IMR-90 (cell line): Measurements from ENCODE around the gene GTF2H3. TPM values are rescaled to one million over a fixed set of nuclear protein-coding genes. Genes with fewer than 3 reads are reported as not detected.

ENCODE experiments used
- ATAC-seq: fragments of 200-7000 bp; cut with Tn5 transposase; 2 replicates; pipeline ENCODE4 v1.9.1; 2020; ENCODE audit warnings: low read depth, mild to moderate bottlenecking, moderate library complexity
- BruUV-seq: library from RNA; stranded (reverse); fragments of 400-500 nt; replicated peaks from 2 replicates; lab custom pipeline; 2021; lab: Mats Ljungman, UMichigan
- CTCF ChIA-PET: fragments of 300-600 bp; formaldehyde crosslinking; extraction: SDS; loops from one replicate; lab custom pipeline; 2021; ENCODE audit warnings: antibody characterized with exemption; lab: Yijun Ruan, JAX
- POLR2A ChIA-PET: fragments of 300-600 bp; sonication (Branson Sonifier 250); formaldehyde crosslinking; loops from one replicate; lab custom pipeline; 2022; ENCODE audit warnings: antibody characterized with exemption; ENCODE audit not compliant: unreplicated experiment; lab: Charles Lee
- DNase-seq: peaks from one replicate; pipeline ENCODE4 v3.0.0; 2013
- H2AFZ ChIP-seq: replicated peaks from 2 replicates; pipeline ENCODE3; 2013; ENCODE audit warnings: low read length, mild to moderate bottlenecking; ENCODE audit not compliant: poor library complexity
- H2AK5ac ChIP-seq: 2 replicates; pipeline ENCODE4 v1.6.1; 2013; ENCODE audit warnings: low read depth, low read length, inconsistent platforms
- H2AK9ac ChIP-seq: replicated peaks from 2 replicates; pipeline ENCODE3; 2013; ENCODE audit warnings: mild to moderate bottlenecking, low read depth, low read length, moderate library complexity; ENCODE audit not compliant: poor library complexity
- H2BK120ac ChIP-seq: 2 replicates; pipeline ENCODE4 v1.6.1; 2013; ENCODE audit warnings: low read depth, low read length, inconsistent platforms
- H2BK15ac ChIP-seq: 3 replicates; pipeline ENCODE4 v1.6.1; 2013; ENCODE audit warnings: low read depth, low read length, inconsistent platforms
- H2BK20ac ChIP-seq: 2 replicates; pipeline ENCODE4 v1.6.1; 2013; ENCODE audit warnings: low read depth, mild to moderate bottlenecking, inconsistent platforms, low read length, moderate library complexity
- H2BK5ac ChIP-seq: 2 replicates; pipeline ENCODE4 v1.6.1; 2013; ENCODE audit warnings: mild to moderate bottlenecking, low read depth, low read length, inconsistent platforms; ENCODE audit not compliant: poor library complexity, severe bottlenecking
- H3K14ac ChIP-seq: replicated peaks from 2 replicates; pipeline ENCODE4 v1.6.1; 2013; ENCODE audit warnings: low read depth, low read length, inconsistent platforms
- H3K18ac ChIP-seq: 2 replicates; pipeline ENCODE4 v1.6.1; 2013; ENCODE audit warnings: low read depth, low read length, control low read depth
- H3K23ac ChIP-seq: 2 replicates; pipeline ENCODE4 v1.6.1; 2013; ENCODE audit warnings: low read depth, low read length, inconsistent platforms
- H3K27ac ChIP-seq: 2 replicates; pipeline ENCODE4 v1.5.1; 2013; ENCODE audit warnings: mild to moderate bottlenecking, control low read depth, low read length; ENCODE audit not compliant: insufficient read depth
- H3K27me3 ChIP-seq: 2 replicates; pipeline ENCODE4 v1.6.1; 2013; ENCODE audit warnings: low read length; ENCODE audit not compliant: control insufficient read depth, insufficient read depth
- H3K36me3 ChIP-seq: 2 replicates; pipeline ENCODE4 v1.6.1; 2013; ENCODE audit warnings: low read length, mixed read lengths; ENCODE audit not compliant: control insufficient read depth, insufficient read depth
- H3K4ac ChIP-seq: 2 replicates; pipeline ENCODE4 v1.6.1; 2013; ENCODE audit warnings: low read depth, low read length, inconsistent platforms
- H3K4me1 ChIP-seq: 2 replicates; pipeline ENCODE4 v1.6.1; 2013; ENCODE audit warnings: low read length, mixed read lengths; ENCODE audit not compliant: control insufficient read depth, insufficient read depth
- H3K4me2 ChIP-seq: 2 replicates; pipeline ENCODE4 v1.6.1; 2013; ENCODE audit warnings: low read depth, mild to moderate bottlenecking, control low read depth, low read length, moderate library complexity
- H3K4me3 ChIP-seq: 2 replicates; pipeline ENCODE4 v1.5.1; 2013; ENCODE audit warnings: low read depth, mild to moderate bottlenecking, control low read depth, low read length, moderate library complexity; ENCODE audit not compliant: insufficient read depth
- H3K56ac ChIP-seq: 2 replicates; pipeline ENCODE4 v1.6.1; 2013; ENCODE audit warnings: low read length, inconsistent platforms; ENCODE audit not compliant: insufficient read depth; ENCODE audit errors: extremely low read depth
- H3K79me1 ChIP-seq, 2 experiments: 2 replicates each; pipeline ENCODE4 v1.6.1; 2013; ENCODE audit warnings: low read length in 2 of 2, inconsistent platforms in 1 of 2, low read depth in 1 of 2
- H3K9ac ChIP-seq: 2 replicates; pipeline ENCODE4 v1.6.1; 2013; ENCODE audit warnings: low read depth, low read length, control low read depth
- H3K9me1 ChIP-seq: 2 replicates; pipeline ENCODE4 v1.6.1; 2013; ENCODE audit warnings: low read length, inconsistent platforms; ENCODE audit not compliant: insufficient read depth
- H3K9me3 ChIP-seq: 2 replicates; pipeline ENCODE4 v1.6.1; 2013; ENCODE audit warnings: low read length; ENCODE audit not compliant: control insufficient read depth, insufficient read depth
- H4K20me1 ChIP-seq: 2 replicates; pipeline ENCODE4 v1.6.1; 2013; ENCODE audit warnings: low read length, inconsistent platforms; ENCODE audit not compliant: insufficient read depth
- H4K5ac ChIP-seq: 2 replicates; pipeline ENCODE4 v1.6.1; 2013; ENCODE audit warnings: mild to moderate bottlenecking, low read depth, low read length, control low read depth
- H4K8ac ChIP-seq, 2 experiments: 2 replicates each; pipeline ENCODE4 v1.6.1; 2013; ENCODE audit warnings: low read depth in 2 of 2, low read length in 2 of 2, control low read depth in 1 of 2, inconsistent platforms in 1 of 2
- H4K91ac ChIP-seq: 2 replicates; pipeline ENCODE4 v1.6.1; 2013; ENCODE audit warnings: low read depth, low read length, inconsistent platforms; ENCODE audit not compliant: insufficient read depth
- CEBPB ChIP-seq: IDR thresholded peaks from 2 replicates; pipeline ENCODE4 v1.6.1; 2012; ENCODE audit warnings: low read depth, low read length, improper control_type of control experiment
- MAFK ChIP-seq: IDR thresholded peaks from 2 replicates; pipeline ENCODE4 v1.6.1; 2012; ENCODE audit warnings: low read depth, low read length, improper control_type of control experiment
- RAD21 ChIP-seq: IDR thresholded peaks from 2 replicates; pipeline ENCODE4 v1.6.1; 2012; ENCODE audit warnings: low read length, improper control_type of control experiment
- RFX5 ChIP-seq: IDR thresholded peaks from 2 replicates; pipeline ENCODE4 v1.8.0; 2012; ENCODE audit warnings: low read depth, mild to moderate bottlenecking, low read length, moderate library complexity
- WGBS, 2 experiments: methylation state at CpG; one replicate each; pipeline versions ENCODE4 v1.1.5 to v1.1.7; 2013; ENCODE audit warnings: missing lambda C conversion rate in 2 of 2; ENCODE audit not compliant: insufficient read length in 1 of 2; ENCODE audit errors: extremely low coverage in 2 of 2; 5-methylcytosine and 5-hydroxymethylcytosine counted together
- dilution Hi-C: fragments of 300-500 bp; cut with HindIII; formaldehyde crosslinking; loops from one replicate; pipeline ENCODE4 v1.14.3; 2018; ENCODE audit warnings: low sequenced_read_pairs; ENCODE audit not compliant: unreplicated experiment
- in situ Hi-C: fragments of 300-500 bp; cut with MboI; formaldehyde crosslinking; loops from 3 replicates; pipeline ENCODE4 v1.14.3; 2019; ENCODE audit warnings: low sequenced_read_pairs, inconsistent platforms, mixed read lengths
- intact Hi-C: fragments of 100-400 bp; cut with micrococcal nuclease; formaldehyde crosslinking; loops from 2 replicates; pipeline ENCODE4 v1.10.0; 2022
- polyA plus RNA-seq, 3 experiments: library from polyadenylated mRNA; depleted of rRNA; stranded (reverse); fragments of >200 nt; gene quantifications; 2 replicates each; pipeline ENCODE4 v1.2.3, GENCODE V29; 2012; ENCODE audit warnings: low replicate concordance in 1 of 3
- total RNA-seq: library from RNA; depleted of rRNA; stranded (reverse); fragments of >200 nt; gene quantifications from 2 replicates; pipeline ENCODE4 v1.2.3, GENCODE V29; 2012

The GTF2H3 gene
- total and polyA plus RNA-seq, 2 of the 4 experiments (the other 2 are of a cell fraction): 22.2 to 80.3 TPM

DNA sequence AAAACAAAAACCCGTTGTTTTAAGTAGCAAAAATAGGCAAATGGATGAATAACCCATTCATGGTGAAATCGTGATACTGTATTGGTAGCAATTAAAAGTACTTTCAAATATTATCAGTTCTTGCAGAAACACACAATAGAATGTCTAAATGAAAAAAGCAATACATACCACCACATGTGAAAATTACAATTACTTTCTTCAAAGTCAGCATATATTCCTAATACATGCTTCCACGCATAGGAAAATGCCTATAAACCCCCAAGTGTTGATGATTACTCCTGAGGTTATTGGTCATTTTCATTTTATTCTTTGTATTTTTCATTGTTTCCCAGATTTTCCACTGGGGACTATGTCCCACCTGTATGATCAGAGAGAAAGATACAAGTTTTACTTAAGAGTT, 16.5 kb upstream of the GTF2H3 start:
- dilution Hi-C loops: no loop called here
- Histone ChIP-seq H2AK5ac (no peak overlapping the region), H3K36me3 (peaks cover 51% of the 10 kb centered on the region)

More for the DNA sequence above, 16.5 kb upstream of the GTF2H3 start:
- no TSS peak for BruUV-seq
- no CpG with 5 or more reads among the region's 3 CpGs for WGBS, 2 experiments
- Histone ChIP-seq H4K20me1 (peaks cover 3% of the 10 kb centered on the region; the same call in 1 of the 2 replicates), H3K4me1 (0 out of 2 replicates have a peak, but pooled peaks cover 3% of the 10 kb centered on the region), H3K14ac (no peak overlapping the region), H4K5ac (no peak overlapping the region), H3K79me1 (peaks cover 9 to 20% of the 10 kb centered on the region in 2 experiments), H3K4me2 (no peak overlapping the region), H3K23ac (no peak overlapping the region), H3K9me1 (no peaks in the 10 kb centered on the region; the same call in 1 of the 2 replicates), H4K8ac (no peak overlapping the region), H3K56ac (no peak overlapping the region), H3K4ac (no peak overlapping the region), H3K18ac (no peak overlapping the region), H2BK15ac (no peak overlapping the region), H3K27ac (no peak overlapping the region), H2BK5ac (no peak overlapping the region), H2BK120ac (no peak overlapping the region), H3K4me3 (no peak overlapping the region), H3K9me3 (no peaks in the 10 kb centered on the region), H3K9ac (no peak overlapping the region), H4K91ac (no peak overlapping the region), H2AFZ (no peak overlapping the region), H2BK20ac (no peak overlapping the region), H3K27me3 (no peaks in the 10 kb centered on the region), H2AK9ac (no peak overlapping the region)
- POLR2A ChIA-PET: no interaction called here
- intact Hi-C loops (no loop called here), in situ Hi-C loops (loop anchor here (25.0 kb wide), 1 partner anchor 305 kb away; no protein-coding TSS in a partner anchor)
- DNase-seq: no peak
- no peak for ATAC-seq
- no peak for TF ChIP-seq RAD21
- no peak for TF ChIP-seq RFX5
- no peak for TF ChIP-seq CEBPB
- TF ChIP-seq MAFK: no peak
- CTCF ChIA-PET: interaction anchor here (0.6 kb wide), 1 partner anchor 966 kb away, joined by 3 read pairs; no protein-coding TSS in a partner anchor
